ENCODE measurements around the gene NECTIN2.
"Not testable (repeated sequence)": the region's sequence is repeated elsewhere in the genome, so short reads cannot be mapped to it uniquely, and the experiment has no call there.

Gene NECTIN2

GRCh38 chr19:44855606-44856005 is 9.5 kb downstream of the NECTIN2 start:
- no peak for DNase-seq

DNA sequence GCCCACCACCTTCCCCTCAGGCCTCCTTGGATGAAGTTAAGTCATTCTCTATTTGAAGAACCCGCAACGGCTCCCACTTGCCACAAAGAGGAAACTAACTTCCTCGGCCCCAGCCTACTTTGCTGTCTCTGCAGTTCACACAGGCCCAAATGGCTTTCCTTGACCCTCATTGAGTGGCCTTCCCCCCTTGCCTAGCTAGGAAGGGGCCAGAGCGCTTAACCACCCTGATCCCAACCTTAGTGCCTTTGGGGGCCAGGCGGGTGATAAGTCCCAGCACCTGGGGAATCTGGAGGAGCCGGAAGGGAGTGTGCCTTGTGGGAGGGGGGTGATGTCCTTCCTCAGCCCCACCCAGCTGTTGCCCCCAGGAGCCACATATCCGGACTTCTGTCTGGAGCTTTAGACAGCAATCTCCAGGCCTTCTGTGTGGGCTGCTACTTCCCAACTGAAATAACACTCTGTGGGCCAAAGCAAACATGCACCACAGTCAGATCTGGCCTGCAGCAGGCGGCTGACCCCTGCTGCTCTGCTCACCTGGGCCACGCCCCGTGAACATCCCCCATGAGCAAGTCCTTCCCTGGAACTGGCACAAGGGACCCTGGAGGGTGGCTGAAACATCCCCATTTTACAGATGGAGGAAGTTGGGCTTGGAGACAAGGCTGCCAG is 10.5 kb downstream of the NECTIN2 start:
- DNase-seq: no peak

GRCh38 chr19:44857837-44858236 is 11.7 kb downstream of the NECTIN2 start:
- DNase-seq: no peak

DNA sequence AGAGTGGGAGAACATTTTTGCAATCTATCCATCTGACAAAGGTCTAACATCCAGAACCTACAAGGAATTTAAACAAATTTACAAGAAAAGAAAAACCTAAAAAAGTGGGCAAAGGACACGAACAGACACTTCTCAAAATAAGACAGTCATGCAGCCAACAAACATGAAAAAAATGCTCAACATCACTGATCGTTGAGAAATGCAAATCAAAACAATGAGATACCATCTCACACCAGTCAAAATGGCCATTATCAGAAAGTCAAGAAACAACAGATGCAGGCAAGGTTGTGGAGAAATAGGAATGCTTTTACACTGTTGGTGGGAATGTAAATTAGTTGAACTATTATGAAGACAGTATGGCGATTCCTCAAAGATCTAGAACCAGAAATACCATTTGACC is 15.5 kb downstream of the NECTIN2 start:
- not testable (repeated sequence) for DNase-seq

DNA sequence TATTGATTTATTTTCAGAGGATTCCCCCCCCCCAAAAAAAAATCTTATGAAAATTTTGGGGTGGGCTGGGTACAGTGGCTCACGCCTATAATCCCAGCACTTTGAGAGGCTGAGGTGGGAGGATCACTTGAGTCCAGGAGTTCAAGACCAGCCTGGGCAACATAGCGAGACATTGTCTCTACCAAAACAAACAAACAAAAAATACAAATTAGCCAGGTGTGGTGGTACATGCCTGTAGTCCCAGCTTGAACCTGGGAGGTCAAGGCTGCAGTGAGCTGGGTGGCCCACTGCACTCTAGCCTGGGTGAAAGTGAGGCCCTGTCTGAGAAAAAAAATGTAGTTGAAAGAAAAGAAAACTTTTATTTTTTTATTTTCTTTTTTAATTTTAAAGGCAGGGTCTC is 17.9 kb downstream of the NECTIN2 start:
- DNase-seq: no peak

DNA sequence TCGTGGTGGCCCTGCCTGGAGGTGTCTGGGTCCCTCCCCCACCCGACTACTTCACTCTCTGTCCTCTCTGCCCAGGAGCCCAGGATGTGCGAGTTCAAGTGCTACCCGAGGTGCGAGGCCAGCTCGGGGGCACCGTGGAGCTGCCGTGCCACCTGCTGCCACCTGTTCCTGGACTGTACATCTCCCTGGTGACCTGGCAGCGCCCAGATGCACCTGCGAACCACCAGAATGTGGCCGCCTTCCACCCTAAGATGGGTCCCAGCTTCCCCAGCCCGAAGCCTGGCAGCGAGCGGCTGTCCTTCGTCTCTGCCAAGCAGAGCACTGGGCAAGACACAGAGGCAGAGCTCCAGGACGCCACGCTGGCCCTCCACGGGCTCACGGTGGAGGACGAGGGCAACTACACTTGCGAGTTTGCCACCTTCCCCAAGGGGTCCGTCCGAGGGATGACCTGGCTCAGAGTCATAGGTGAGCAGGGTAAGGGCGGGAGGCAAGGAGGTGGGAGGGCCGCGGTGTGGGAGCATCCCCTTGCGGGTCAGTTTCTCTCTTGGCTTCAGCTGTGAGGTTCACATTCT is 19.2 kb downstream of the NECTIN2 start:
- no peak for DNase-seq

DNA sequence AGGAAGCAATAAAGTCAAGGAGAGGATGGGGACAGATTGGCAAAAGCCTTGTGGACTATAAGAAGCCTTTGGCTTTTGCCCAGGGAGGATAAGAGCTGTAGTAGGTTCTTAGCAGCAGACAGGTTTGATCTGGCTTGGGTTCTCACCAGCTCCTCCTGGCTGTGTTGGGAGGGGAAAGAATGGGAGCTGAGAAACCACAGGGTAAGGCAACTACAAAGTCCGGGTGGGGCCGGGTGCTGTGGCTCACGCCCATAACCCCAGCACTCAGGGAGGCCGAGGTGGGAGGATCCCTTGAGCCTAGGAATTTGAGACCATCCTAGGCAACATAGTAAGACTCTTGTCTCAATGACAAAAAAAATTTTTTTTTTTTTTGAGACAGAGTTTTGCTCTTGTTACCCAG is 20.6 kb downstream of the NECTIN2 start:
- DNase-seq: no peak

DNA sequence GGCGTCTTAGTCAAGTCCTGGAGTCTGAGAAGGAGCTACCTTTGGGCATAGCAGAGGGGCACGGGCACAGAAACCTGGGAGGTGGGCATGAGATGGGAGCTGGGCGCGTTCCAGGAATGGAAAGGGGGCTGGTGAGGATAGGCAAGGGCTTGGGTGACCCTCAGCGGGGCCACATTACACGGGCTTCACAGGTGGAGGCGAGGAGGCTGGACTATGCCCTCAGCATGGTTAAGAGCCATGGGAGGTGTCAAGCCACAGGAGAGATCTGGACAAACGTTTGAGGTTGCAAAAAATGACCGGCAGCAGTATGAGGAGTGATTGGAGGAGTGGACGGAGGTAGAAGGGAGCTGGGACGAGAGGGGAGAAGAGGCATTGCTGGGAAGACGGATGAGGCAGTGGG is 21.5 kb downstream of the NECTIN2 start:
- no peak for DNase-seq

- no peak for DNase-seq
These were observed 23.8 kb downstream of the NECTIN2 start for GRCh38 chr19:44869733-44870470.

GRCh38 chr19:44871809-44872208 is 25.7 kb downstream of the NECTIN2 start:
- no peak for DNase-seq

- no peak for DNase-seq
These were observed 26.6 kb downstream of the NECTIN2 start for GRCh38 chr19:44872661-44873060.

DNA sequence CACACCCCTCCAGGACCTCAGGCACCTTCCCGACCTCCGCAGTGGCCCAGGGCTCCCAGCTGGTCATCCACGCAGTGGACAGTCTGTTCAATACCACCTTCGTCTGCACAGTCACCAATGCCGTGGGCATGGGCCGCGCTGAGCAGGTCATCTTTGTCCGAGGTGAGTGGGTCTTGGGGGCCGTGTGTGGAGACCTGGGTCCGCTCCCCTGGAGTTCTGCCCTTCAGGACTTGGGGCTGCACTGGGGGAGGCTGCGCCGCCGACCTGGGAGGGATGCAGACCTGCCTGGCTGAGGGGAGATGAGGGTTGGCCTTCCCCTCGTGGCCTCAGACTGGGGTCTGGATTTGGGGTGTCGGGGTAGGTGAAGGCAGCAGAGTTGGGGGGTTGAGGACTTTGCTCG is 28.2 kb downstream of the NECTIN2 start:
- no peak for DNase-seq

DNA sequence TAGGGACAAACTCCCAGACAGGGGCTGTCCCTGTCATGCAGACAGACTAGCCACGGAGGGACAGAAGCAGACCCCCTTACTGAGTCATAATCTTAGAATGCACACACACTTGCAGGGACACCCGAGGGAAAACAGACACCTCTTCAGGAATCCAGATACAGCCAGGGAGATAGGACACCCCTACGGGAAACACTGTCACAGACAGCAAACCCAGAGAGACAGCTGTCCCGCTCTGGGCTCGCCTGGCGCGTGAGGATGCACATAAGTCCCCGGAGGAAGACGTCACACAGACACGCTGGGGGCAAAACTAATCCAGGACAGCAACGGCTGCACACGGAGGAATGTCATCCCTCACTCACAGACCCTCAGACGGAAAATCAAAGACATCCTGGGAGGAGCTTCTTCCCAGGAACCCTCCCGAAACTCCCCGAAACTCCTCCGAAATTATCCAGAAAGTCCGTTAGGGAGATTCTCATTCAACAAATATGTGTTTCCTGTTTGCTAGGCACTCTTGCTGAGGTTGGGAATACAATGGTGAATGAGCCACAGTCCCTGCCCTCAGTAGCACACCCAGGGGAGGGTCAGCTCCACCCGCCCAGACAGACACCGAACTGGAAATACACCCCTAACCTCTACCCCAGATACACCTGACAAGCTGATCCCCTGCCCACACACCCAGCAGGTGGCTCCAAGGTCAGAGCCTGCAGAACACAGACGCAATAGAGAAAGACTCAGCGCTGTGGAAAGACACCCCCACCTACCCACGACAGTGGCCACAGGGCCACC is 29.8 kb downstream of the NECTIN2 start:
- DNase-seq: no peak

DNA sequence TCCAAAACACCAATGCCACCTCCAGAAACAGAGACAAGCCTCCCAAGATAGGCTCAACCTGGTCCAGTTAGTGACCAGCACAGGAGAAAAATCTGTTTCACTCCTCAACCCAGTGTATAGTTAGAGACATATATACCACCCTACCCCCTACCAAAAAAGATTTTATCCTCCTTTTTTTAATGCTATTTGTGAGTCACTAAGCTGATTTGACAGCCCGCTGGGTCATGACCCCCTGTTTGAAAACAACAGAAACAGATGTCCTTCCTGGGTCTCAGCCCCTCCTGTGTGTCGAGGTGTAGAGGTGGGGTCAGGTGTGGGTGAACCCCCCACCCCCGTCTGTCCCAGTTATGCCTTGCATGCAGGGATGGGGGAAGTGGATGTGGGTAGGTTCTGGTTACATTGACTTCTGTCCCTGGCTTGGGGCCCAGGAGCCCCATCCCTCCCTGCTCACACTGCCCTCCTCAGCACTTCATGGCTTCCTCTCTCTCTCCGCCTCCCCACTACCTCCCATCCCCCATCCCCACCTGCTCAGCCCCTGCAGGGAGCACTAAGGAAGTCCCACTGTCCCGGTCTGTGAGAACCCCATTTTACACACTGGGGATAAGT is 30.9 kb downstream of the NECTIN2 start:
- no peak for DNase-seq

- DNase-seq: no peak
These were observed 32.2 kb downstream of the NECTIN2 start for GRCh38 chr19:44878120-44878865.

DNA sequence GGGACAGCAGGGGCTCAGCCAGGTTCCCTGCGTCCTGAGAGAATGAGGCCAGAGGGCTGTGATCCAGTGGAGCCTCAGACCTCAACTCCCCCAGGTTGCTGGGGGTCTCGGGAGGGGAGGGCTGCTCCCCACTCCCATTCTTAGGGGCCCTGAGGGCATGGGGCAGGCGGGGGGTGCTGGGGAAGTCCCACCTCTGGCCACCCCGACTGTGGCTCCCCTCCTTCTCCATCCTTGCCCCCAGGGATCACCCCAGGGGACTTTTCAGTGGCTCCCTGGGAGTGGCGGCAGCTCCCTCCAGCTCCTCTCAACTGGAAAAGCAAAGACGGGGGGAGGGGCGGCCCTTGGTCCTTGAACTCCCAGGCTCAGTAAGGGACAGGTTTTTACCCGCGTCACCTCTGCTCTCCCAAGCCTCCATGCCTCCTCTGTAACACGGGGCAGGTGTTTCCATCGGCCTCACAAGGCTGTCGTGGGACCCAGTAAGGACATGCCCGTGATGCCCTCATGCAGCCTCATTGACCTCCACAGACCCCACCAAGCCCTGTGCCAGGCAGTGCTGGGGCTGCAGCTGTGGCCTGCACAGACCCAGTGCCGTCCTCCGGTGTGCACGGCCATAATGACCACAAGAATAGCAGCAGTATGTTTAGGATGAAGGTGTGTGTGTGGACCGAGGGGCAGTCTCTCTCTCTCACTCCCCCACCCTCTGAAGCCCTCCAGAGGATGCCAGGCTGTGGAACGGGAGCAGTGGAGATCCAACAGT is 33.4 kb downstream of the NECTIN2 start:
- no peak for DNase-seq

- no peak for DNase-seq
These were observed 36.0 kb downstream of the NECTIN2 start for GRCh38 chr19:44882063-44882462.

GRCh38 chr19:44882619-44883397 is 36.7 kb downstream of the NECTIN2 start:
- DNase-seq: not testable (repeated sequence)

GRCh38 chr19:44883922-44884321 is 37.8 kb downstream of the NECTIN2 start:
- DNase-seq: no peak

DNA sequence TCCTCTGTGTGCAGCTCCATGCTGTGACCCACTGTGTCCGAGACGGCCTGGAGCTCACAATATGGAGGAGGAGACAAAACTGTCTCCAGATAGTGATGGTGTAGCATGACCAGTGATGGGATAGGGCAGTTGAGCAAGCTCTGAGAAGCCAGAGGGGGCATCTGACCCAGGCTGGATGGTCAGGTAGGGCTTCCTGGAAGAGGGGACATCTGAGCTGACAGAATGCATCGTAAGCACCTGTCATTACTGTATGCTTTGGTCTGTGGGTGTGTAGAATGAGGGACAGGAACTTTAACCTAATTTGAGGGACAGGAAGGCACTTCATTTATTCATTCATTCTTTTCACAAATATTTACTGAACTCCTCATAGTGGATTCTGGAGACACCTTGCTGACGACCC is 38.5 kb downstream of the NECTIN2 start:
- DNase-seq: no peak

DNA sequence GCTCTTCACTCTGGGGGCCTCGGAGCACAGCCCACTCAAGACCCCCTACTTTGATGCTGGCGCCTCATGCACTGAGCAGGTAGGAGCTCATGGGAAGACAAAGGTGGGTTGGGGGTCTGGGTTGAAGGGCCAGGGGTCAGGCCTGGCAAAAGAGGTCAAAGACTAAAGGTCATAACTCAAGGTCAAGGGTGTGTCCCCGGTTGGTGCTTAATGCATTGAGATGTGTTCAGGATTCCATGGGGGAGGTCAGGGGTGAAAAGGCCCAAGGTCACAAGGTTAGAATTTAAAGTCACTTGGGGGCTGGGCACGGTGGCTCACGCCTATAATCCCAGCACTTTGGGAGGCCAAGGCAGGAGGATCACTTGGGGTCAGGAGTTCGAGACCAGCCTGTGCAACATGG is 40.0 kb downstream of the NECTIN2 start:
- no peak for DNase-seq

All from CD4-positive, alpha-beta T cell treated with Interleukin-17A for 4 hours (primary cell).